ENCODE data around the gene PDIA6.
"Not testable (repeated sequence)": the region's sequence is repeated elsewhere in the genome, so short reads cannot be mapped to it uniquely, and the experiment has no call there.

DNA sequence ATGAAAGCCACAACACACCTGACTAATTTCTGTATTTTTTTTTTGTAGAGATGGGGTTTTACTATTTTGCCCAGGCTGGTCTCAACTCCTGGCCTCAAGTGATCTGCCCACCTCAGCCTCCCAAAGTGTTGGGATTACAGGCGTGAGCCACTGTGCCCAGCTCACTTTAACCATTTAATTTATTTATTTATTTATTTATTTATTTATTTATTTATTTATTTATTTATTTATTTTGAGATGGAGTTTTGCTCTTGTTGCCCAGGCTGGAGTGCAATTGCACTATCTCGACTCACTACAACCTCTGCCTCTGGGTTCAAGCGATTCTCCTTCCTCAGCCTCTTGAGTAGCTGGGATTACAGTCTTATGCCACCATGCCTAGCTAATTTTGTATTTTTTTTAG lies 5.7 kb upstream of the PDIA6 start:
- TF ChIP-seq, protein P1, sequence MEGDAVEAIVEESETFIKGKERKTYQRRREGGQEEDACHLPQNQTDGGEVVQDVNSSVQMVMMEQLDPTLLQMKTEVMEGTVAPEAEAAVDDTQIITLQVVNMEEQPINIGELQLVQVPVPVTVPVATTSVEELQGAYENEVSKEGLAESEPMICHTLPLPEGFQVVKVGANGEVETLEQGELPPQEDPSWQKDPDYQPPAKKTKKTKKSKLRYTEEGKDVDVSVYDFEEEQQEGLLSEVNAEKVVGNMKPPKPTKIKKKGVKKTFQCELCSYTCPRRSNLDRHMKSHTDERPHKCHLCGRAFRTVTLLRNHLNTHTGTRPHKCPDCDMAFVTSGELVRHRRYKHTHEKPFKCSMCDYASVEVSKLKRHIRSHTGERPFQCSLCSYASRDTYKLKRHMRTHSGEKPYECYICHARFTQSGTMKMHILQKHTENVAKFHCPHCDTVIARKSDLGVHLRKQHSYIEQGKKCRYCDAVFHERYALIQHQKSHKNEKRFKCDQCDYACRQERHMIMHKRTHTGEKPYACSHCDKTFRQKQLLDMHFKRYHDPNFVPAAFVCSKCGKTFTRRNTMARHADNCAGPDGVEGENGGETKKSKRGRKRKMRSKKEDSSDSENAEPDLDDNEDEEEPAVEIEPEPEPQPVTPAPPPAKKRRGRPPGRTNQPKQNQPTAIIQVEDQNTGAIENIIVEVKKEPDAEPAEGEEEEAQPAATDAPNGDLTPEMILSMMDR (IDR thresholded peaks at IDR 0.05) = not testable (repeated sequence)
- TF ChIP-seq POLR2A (IDR thresholded peaks at IDR 0.05) = not testable (repeated sequence)
